H1 (cell line): Measurements from ENCODE around the gene MRPL32. TPM values are rescaled to one million over a fixed set of nuclear protein-coding genes. Genes with fewer than 3 reads are reported as not detected.

Experiments
- CTCF ChIA-PET: fragments of 300-600 bp; sonication (Branson Sonifier 250); formaldehyde crosslinking; loops from one replicate; lab custom pipeline; 2021; ENCODE audit not compliant: partially characterized antibody; lab: Charles Lee
- POLR2A ChIA-PET: fragments of 300-600 bp; sonication (Branson Sonifier 250); formaldehyde crosslinking; loops from one replicate; lab custom pipeline; 2021; ENCODE audit warnings: inconsistent platforms; ENCODE audit not compliant: partially characterized antibody; lab: Charles Lee
- DNase-seq, 2 experiments: peaks; one replicate each; pipeline versions ENCODE4 v3.0.0 to v3.0.0-alpha.2; 2010 to 2022; ENCODE audit warnings: low spot score in 2 of 2, low read depth in 1 of 2, mixed read lengths in 1 of 2
- FAIRE-seq: peaks from 2 replicates; lab custom pipeline; 2011; peaks lifted over from hg19 to GRCh38; lab: Jason Lieb, UNC
- H2AFZ ChIP-seq: 2 replicates; pipeline ENCODE4 v1.8.1; 2012; ENCODE audit warnings: low read length, inconsistent platforms
- H2AK5ac ChIP-seq: 2 replicates; pipeline ENCODE4 v1.6.1; 2013; ENCODE audit warnings: low read depth, low read length
- H2BK120ac ChIP-seq: replicated peaks from 2 replicates; pipeline ENCODE3; 2013; ENCODE audit warnings: low read depth, low read length, inconsistent platforms
- H2BK12ac ChIP-seq: 2 replicates; pipeline ENCODE4 v1.6.1; 2013; ENCODE audit warnings: low read depth, low read length
- H2BK15ac ChIP-seq: 2 replicates; pipeline ENCODE4 v1.6.1; 2013; ENCODE audit warnings: low read length
- H2BK20ac ChIP-seq: 2 replicates; pipeline ENCODE4 v1.6.1; 2013; ENCODE audit warnings: low read length
- H2BK5ac ChIP-seq: 2 replicates; pipeline ENCODE4 v1.6.1; 2013; ENCODE audit warnings: low read depth, low read length
- H3K14ac ChIP-seq: 2 replicates; pipeline ENCODE4 v1.6.1; 2013; ENCODE audit warnings: inconsistent platforms; ENCODE audit not compliant: insufficient read length
- H3K18ac ChIP-seq: 2 replicates; pipeline ENCODE4 v1.6.1; 2013; ENCODE audit warnings: low read length; ENCODE audit errors: extremely low read depth
- H3K23ac ChIP-seq: 2 replicates; pipeline ENCODE4 v1.6.1; 2013; ENCODE audit warnings: inconsistent platforms; ENCODE audit not compliant: insufficient read length
- H3K23me2 ChIP-seq: 2 replicates; pipeline ENCODE4 v1.6.1; 2013; ENCODE audit warnings: low read depth, low read length
- H3K27ac ChIP-seq: 2 replicates; pipeline ENCODE4 v1.6.1; 2011; ENCODE audit warnings: low read depth, low read length, inconsistent platforms
- H3K27me3 ChIP-seq, 4 experiments: replicated peaks in 1 of 4; 1 replicate in 1 of 4; 2 replicates in 3 of 4; pipeline versions ENCODE4 v1.6.1 to v1.8.1; 2011 to 2013; ENCODE audit warnings: low read length in 3 of 4, mild to moderate bottlenecking in 3 of 4, inconsistent platforms in 2 of 4, mixed read lengths in 2 of 4, moderate library complexity in 1 of 4; ENCODE audit not compliant: control insufficient read depth in 3 of 4, insufficient read depth in 3 of 4; ENCODE audit errors: extremely low read depth in 1 of 4
- H3K36me3 ChIP-seq, 4 experiments: 2 replicates each; pipeline versions ENCODE4 v1.6.1 to v1.8.1; 2011 to 2013; ENCODE audit warnings: mild to moderate bottlenecking in 4 of 4, low read length in 3 of 4, moderate library complexity in 2 of 4, control low read depth in 1 of 4, inconsistent platforms in 1 of 4; ENCODE audit not compliant: insufficient read depth in 4 of 4, control insufficient read depth in 2 of 4
- H3K4ac ChIP-seq: replicated peaks from 2 replicates; pipeline ENCODE3; 2013; ENCODE audit warnings: low read length, low read depth, mixed read lengths, inconsistent platforms; ENCODE audit not compliant: insufficient read length
- H3K4me1 ChIP-seq, 4 experiments: replicated peaks in 1 of 4; 1 replicate in 1 of 4; 2 replicates in 3 of 4; pipeline versions ENCODE4 v1.6.1 to v1.8.1; 2011 to 2013; ENCODE audit warnings: low read length in 3 of 4, inconsistent platforms in 2 of 4, mixed read lengths in 1 of 4; ENCODE audit not compliant: insufficient read depth in 4 of 4, control insufficient read depth in 3 of 4
- H3K4me2 ChIP-seq, 2 experiments: 2 replicates each; pipeline versions ENCODE4 v1.6.1 to v1.8.1; 2011 to 2013; ENCODE audit warnings: low read depth in 2 of 2, low read length in 2 of 2, control low read depth in 1 of 2, inconsistent platforms in 1 of 2, mild to moderate bottlenecking in 1 of 2; ENCODE audit not compliant: insufficient read depth in 1 of 2
- H3K4me3 ChIP-seq, 4 experiments: fragments of 200-600, 300-600 bp in 1 of 4; sonication (generic), shearing (Covaris generic), sonication (Bioruptor Twin) in 1 of 4; 2 replicates each; pipeline versions ENCODE4 v1.5.1 to v1.8.1; 2011 to 2016; ENCODE audit warnings: low read length in 4 of 4, low read depth in 3 of 4, control low read depth in 2 of 4, inconsistent platforms in 2 of 4, mild to moderate bottlenecking in 2 of 4, mixed read lengths in 1 of 4, moderate library complexity in 1 of 4; ENCODE audit not compliant: insufficient read depth in 2 of 4; ENCODE audit errors: extremely low read depth in 1 of 4
- H3K56ac ChIP-seq: replicated peaks from 2 replicates; pipeline ENCODE3; 2013; ENCODE audit warnings: low read depth, mild to moderate bottlenecking, mixed read lengths, low read length, inconsistent platforms; ENCODE audit not compliant: insufficient read length
- H3K79me1 ChIP-seq: 2 replicates; pipeline ENCODE4 v1.6.1; 2013; ENCODE audit warnings: low read depth, low read length, control low read depth
- H3K79me2 ChIP-seq, 2 experiments: 2 replicates each; pipeline versions ENCODE4 v1.6.1 to v1.8.1; 2012 to 2013; ENCODE audit warnings: low read length in 2 of 2, mild to moderate bottlenecking in 2 of 2, inconsistent platforms in 1 of 2; ENCODE audit not compliant: insufficient read depth in 2 of 2, control insufficient read depth in 1 of 2
- H3K9ac ChIP-seq, 4 experiments: replicated peaks in 1 of 4; 1 replicate in 1 of 4; 2 replicates in 3 of 4; pipeline versions ENCODE4 v1.6.1 to v1.8.1; 2011 to 2013; ENCODE audit warnings: low read depth in 3 of 4, low read length in 3 of 4, control low read depth in 2 of 4, mild to moderate bottlenecking in 2 of 4, moderate library complexity in 2 of 4, inconsistent platforms in 1 of 4; ENCODE audit errors: extremely low read depth in 1 of 4
- H3K9me3 ChIP-seq, 2 experiments: 2 replicates each; pipeline versions ENCODE4 v1.6.1 to v1.8.1; 2012 to 2013; ENCODE audit warnings: mild to moderate bottlenecking in 2 of 2, moderate library complexity in 2 of 2, control low read depth in 1 of 2, inconsistent platforms in 1 of 2, low read depth in 1 of 2, low read length in 1 of 2, mixed read lengths in 1 of 2; ENCODE audit not compliant: insufficient read depth in 2 of 2
- H4K20me1 ChIP-seq, 2 experiments: replicated peaks in 1 of 2; 2 replicates each; pipeline versions ENCODE3 to v1.8.1; 2011 to 2013; ENCODE audit warnings: inconsistent platforms in 2 of 2, low read length in 2 of 2, mild to moderate bottlenecking in 1 of 2; ENCODE audit not compliant: insufficient read depth in 2 of 2, control insufficient read depth in 1 of 2
- H4K5ac ChIP-seq: 2 replicates; pipeline ENCODE4 v1.6.1; 2013; ENCODE audit warnings: low read length, low read depth, mixed read lengths, inconsistent platforms; ENCODE audit not compliant: insufficient read length
- H4K8ac ChIP-seq: 2 replicates; pipeline ENCODE4 v1.8.0; 2013; ENCODE audit warnings: mild to moderate bottlenecking, moderate library complexity, low read length, inconsistent platforms; ENCODE audit not compliant: insufficient read depth; ENCODE audit errors: extremely low read depth
- H4K91ac ChIP-seq: replicated peaks from 2 replicates; pipeline ENCODE3; 2013; ENCODE audit warnings: low read length, mixed read lengths, inconsistent platforms; ENCODE audit not compliant: insufficient read length
- CHD2 ChIP-seq: IDR thresholded peaks from 2 replicates; pipeline ENCODE4 v1.6.1; 2012; ENCODE audit warnings: low read length, improper control_type of control experiment
- MAFK ChIP-seq: IDR thresholded peaks from 2 replicates; pipeline ENCODE4 v1.6.1; 2012; ENCODE audit warnings: low read depth, mild to moderate bottlenecking, improper control_type of control experiment, low read length
- MAX ChIP-seq: IDR thresholded peaks from 2 replicates; pipeline ENCODE4 v1.6.1; 2012; ENCODE audit warnings: inconsistent platforms
- RAD21 ChIP-seq, 2 experiments: IDR thresholded peaks in 1 of 2; conservative IDR thresholded peaks in 1 of 2; 2 replicates each; pipeline ENCODE4 v1.6.1; 2011; ENCODE audit warnings: low read depth in 2 of 2, low read length in 2 of 2, improper control_type of control experiment in 1 of 2, inconsistent platforms in 1 of 2, mild to moderate bottlenecking in 1 of 2, moderate library complexity in 1 of 2
- WGBS, 2 experiments: shearing (Covaris generic) in 1 of 2; methylation state at CpG; one replicate each; pipeline versions ENCODE4 v1.1.6 to v1.1.7; 2013 to 2015; ENCODE audit warnings: low lambda C conversion rate in 2 of 2, mixed read lengths in 2 of 2, inconsistent platforms in 1 of 2, low coverage in 1 of 2, missing lambda C conversion rate in 1 of 2; ENCODE audit not compliant: insufficient replicate concordance in 2 of 2, insufficient coverage in 1 of 2, insufficient read length in 1 of 2; ENCODE audit errors: extremely low coverage in 1 of 2, missing lambda C conversion rate in 1 of 2; 5-methylcytosine and 5-hydroxymethylcytosine counted together
- polyA plus RNA-seq, 7 experiments: library from polyadenylated mRNA; depleted of rRNA in 3 of 7; stranded (reverse) in 5 of 7; unstranded in 2 of 7; fragments of >200 nt in 5 of 7; fragments of 200-250 nt in 2 of 7; gene quantifications; 1 replicate in 5 of 7; 2 replicates in 1 of 7; 4 replicates in 1 of 7; pipeline versions ENCODE4 v1.2.1 to v1.2.3, GENCODE V29; 2011 to 2013; ENCODE audit warnings: missing spikeins in 2 of 7, mixed read lengths in 2 of 7
- total RNA-seq: library from RNA; stranded (reverse); fragmentation: NEBNext Ultra II Directional; extraction: Animal tissue kit (Norgen Biotek cat#: 25700); gene quantifications from 2 replicates; pipeline ENCODE4 v1.2.1, GENCODE V29; 2021

MRPL32 gene
- total and polyA plus RNA-seq, 2 of the 8 experiments (the other 6 are each of a cell fraction or from before 2014, with no cell fraction given) = 50.9 to 97.2 TPM

DNA sequence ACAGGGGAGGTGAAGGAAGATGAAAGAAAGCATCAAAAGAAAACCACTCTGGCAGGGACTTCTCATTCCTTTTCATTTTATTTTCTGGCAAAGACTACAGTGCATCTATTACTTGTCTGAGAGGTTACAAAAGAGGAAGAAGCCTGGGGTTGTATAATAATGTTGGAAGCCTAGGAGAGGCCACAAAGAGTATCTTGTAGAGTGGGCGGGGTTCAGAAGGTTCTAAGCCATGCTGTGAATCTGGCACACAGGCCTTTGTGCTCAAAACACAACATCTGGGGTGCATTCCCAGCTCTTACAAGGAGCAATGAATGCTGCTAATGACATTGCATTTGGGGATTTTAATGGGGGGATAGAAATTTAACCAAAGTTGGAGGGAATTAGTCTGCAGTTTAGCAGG is 49.4 kb downstream of the MRPL32 start:
- Histone ChIP-seq H3K4me3 (no peak overlapping the region), H3K9me3 (no peaks in the 10 kb centered on the region; a peak in 1 of 4 replicates), H3K4me2 (no peak overlapping the region), H2BK20ac (no peak overlapping the region), H3K56ac (no peak overlapping the region), H2AFZ (no peak overlapping the region), H3K9ac (no peak overlapping the region), H3K18ac (no peak overlapping the region), H3K27me3 (no peaks in the 10 kb centered on the region), H4K20me1 (no peaks in the 10 kb centered on the region), H3K14ac (no peak overlapping the region), H3K23ac (no peak overlapping the region), H3K23me2 (no peaks in the 10 kb centered on the region), H3K4me1 (no peaks in the 10 kb centered on the region), H3K79me1 (no peaks in the 10 kb centered on the region), H4K5ac (no peak overlapping the region), H2BK5ac (no peak overlapping the region)
- DNase-seq (no peak), FAIRE-seq (no peak)
- POLR2A ChIA-PET = no interaction called here
- 83% methylated on average over 1 of the region's 1 CpG; no CpG with 5 or more reads in 1 of the 2 experiments for WGBS, 2 experiments
- no peak for TF ChIP-seq RAD21 (IDR thresholded peaks at IDR 0.05 in 1 of 2, conservative IDR thresholded peaks at IDR 0.05 in 1 of 2; ENCODE audit: low read depth in 2 of 2, low read length in 2 of 2)
- TF ChIP-seq MAX = no peak
- no peak for TF ChIP-seq CHD2
- no peak for TF ChIP-seq MAFK
- TF ChIP-seq, all 59 proteins: peak for 0
- no peak overlapping the region for H2BK120ac ChIP-seq
- H3K36me3 ChIP-seq = no peaks in the 10 kb centered on the region
- no peak overlapping the region for H2AK5ac ChIP-seq
- CTCF ChIA-PET = interaction anchor here (0.8 to 3.8 kb wide), 2 partner anchors 14 to 20 kb away, joined by 3 to 22 read pairs; no protein-coding TSS in a partner anchor
- H4K8ac ChIP-seq = no peak overlapping the region
- no peak overlapping the region for H3K27ac ChIP-seq
- no peak overlapping the region for H3K4ac ChIP-seq
- no peaks in the 10 kb centered on the region for H3K79me2 ChIP-seq
- no peak overlapping the region for H2BK12ac ChIP-seq
- no peak overlapping the region for H4K91ac ChIP-seq
- H2BK15ac ChIP-seq = no peak overlapping the region
